HL-60 (cell line): ENCODE results near the gene RASGEF1B.

Source experiments
- DNase-seq, 2 experiments: peaks; one replicate each; pipeline ENCODE4 v3.0.0-alpha.2; 2010 to 2020; ENCODE audit warnings: low read depth in 1 of 2, low spot score in 1 of 2
- H3K27ac ChIP-seq: fragments of 250-450 bp; sonication (Bioruptor Pico); replicated peaks from 2 replicates; pipeline ENCODE4 v1.5.1; 2020; ENCODE audit warnings: mild to moderate bottlenecking, moderate library complexity
- H3K27me3 ChIP-seq: fragments of 250-450 bp; sonication (Bioruptor Pico); 2 replicates; pipeline ENCODE4 v1.5.1; 2021; ENCODE audit warnings: mild to moderate bottlenecking, moderate library complexity; ENCODE audit not compliant: insufficient read depth, poor library complexity, severe bottlenecking
- H3K4me3 ChIP-seq: replicated peaks from 2 replicates; pipeline ENCODE4 v1.5.1; 2011; ENCODE audit warnings: mild to moderate bottlenecking, control low read depth, low read length; ENCODE audit not compliant: insufficient read depth
- GABPA ChIP-seq: IDR thresholded peaks from 2 replicates; pipeline ENCODE4 v1.6.1; 2012; ENCODE audit warnings: low read depth
- POLR2AphosphoS5 ChIP-seq: IDR thresholded peaks from 2 replicates; pipeline ENCODE4 v1.6.1; 2012; ENCODE audit warnings: low read depth
- SPI1 ChIP-seq: IDR thresholded peaks from 2 replicates; pipeline ENCODE4 v1.6.1; 2012; ENCODE audit warnings: low read depth, mild to moderate bottlenecking, borderline replicate concordance
- TF ChIP-seq, protein P1 (sequence below): IDR thresholded peaks from one replicate; pipeline ENCODE4 v1.5.1; 2011; ENCODE audit warnings: low read length, control low read depth, inconsistent platforms; ENCODE audit not compliant: insufficient read depth
- TF ChIP-seq, protein P2 (sequence below): IDR thresholded peaks from 2 replicates; pipeline ENCODE4 v1.6.1; 2012; ENCODE audit warnings: low read depth; ENCODE audit not compliant: insufficient replicate concordance

RASGEF1B gene

DNA sequence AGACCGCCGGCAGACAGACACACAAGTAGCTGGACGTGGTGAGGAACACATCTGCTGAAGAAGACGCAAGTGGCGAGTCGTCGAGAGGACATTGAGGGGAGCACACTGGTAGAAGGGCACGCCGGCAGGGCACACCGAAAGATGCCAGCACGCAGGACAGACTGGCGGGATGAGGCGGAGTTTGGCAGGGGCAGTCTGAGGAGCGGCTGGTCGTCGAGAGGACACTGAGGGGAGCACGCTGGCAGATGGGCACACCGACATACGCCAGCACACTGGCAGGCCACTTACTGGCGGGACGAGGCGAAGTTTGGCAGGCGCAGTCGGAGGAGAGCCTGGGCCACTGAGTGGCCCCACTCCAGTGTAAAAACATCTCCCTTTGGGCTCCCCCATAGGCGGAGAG lies 42.1 kb downstream of the RASGEF1B start:
- H3K27me3 ChIP-seq = no peaks in the 10 kb centered on the region
- DNase-seq = no peak
- TF ChIP-seq, protein P1, sequence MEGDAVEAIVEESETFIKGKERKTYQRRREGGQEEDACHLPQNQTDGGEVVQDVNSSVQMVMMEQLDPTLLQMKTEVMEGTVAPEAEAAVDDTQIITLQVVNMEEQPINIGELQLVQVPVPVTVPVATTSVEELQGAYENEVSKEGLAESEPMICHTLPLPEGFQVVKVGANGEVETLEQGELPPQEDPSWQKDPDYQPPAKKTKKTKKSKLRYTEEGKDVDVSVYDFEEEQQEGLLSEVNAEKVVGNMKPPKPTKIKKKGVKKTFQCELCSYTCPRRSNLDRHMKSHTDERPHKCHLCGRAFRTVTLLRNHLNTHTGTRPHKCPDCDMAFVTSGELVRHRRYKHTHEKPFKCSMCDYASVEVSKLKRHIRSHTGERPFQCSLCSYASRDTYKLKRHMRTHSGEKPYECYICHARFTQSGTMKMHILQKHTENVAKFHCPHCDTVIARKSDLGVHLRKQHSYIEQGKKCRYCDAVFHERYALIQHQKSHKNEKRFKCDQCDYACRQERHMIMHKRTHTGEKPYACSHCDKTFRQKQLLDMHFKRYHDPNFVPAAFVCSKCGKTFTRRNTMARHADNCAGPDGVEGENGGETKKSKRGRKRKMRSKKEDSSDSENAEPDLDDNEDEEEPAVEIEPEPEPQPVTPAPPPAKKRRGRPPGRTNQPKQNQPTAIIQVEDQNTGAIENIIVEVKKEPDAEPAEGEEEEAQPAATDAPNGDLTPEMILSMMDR = no peak
- TF ChIP-seq POLR2AphosphoS5 (no peak), SPI1 (no peak), GABPA (no peak)
- TF ChIP-seq, protein P2, sequence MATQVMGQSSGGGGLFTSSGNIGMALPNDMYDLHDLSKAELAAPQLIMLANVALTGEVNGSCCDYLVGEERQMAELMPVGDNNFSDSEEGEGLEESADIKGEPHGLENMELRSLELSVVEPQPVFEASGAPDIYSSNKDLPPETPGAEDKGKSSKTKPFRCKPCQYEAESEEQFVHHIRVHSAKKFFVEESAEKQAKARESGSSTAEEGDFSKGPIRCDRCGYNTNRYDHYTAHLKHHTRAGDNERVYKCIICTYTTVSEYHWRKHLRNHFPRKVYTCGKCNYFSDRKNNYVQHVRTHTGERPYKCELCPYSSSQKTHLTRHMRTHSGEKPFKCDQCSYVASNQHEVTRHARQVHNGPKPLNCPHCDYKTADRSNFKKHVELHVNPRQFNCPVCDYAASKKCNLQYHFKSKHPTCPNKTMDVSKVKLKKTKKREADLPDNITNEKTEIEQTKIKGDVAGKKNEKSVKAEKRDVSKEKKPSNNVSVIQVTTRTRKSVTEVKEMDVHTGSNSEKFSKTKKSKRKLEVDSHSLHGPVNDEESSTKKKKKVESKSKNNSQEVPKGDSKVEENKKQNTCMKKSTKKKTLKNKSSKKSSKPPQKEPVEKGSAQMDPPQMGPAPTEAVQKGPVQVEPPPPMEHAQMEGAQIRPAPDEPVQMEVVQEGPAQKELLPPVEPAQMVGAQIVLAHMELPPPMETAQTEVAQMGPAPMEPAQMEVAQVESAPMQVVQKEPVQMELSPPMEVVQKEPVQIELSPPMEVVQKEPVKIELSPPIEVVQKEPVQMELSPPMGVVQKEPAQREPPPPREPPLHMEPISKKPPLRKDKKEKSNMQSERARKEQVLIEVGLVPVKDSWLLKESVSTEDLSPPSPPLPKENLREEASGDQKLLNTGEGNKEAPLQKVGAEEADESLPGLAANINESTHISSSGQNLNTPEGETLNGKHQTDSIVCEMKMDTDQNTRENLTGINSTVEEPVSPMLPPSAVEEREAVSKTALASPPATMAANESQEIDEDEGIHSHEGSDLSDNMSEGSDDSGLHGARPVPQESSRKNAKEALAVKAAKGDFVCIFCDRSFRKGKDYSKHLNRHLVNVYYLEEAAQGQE = no peak
- no peak overlapping the region for H3K4me3 ChIP-seq
- H3K27ac ChIP-seq = no peak overlapping the region

DNA sequence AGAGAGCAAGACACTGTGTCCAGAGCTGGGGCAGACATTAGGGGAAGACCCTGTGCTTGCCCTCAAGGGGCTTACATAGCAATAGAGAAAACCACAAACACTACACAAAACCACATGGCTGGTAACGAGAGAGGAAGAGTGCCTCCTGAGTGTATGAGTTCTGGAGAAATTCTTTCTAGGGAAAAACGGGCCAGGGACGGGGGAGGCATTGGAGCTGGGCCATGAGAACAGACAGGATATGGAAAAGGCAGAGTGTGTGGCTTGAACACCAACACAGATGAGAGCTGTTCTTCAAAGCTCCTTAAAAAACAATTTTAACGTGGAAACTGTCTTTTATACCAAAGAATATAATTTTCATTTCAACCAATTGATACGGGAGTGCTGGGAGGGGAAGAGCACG lies 42.7 kb downstream of the RASGEF1B start:
- DNase-seq = no peak
- TF ChIP-seq, protein P1 = no peak
- TF ChIP-seq GABPA = no peak
- TF ChIP-seq, protein P2 = no peak
- no peak for TF ChIP-seq POLR2AphosphoS5
- no peak for TF ChIP-seq SPI1

DNA sequence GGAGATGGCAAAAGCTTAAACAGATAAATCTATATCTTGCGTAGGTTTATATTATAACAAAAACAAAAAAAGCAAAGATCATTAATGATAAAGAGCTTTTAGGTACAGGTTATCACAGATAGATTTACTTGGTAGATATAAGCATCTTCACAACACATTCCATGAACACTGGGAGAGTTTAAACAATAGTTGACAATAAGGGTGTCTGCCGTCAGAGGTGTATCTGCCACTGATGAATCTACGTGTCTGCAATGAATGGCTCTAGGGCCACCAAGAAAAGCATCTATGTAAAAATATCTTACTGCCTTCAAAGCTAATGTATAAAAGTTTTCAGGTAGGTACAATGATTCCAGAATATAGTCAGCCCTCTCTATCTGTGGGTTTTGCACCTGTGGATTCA lies 43.7 kb downstream of the RASGEF1B start:
- no peak overlapping the region for H3K4me3 ChIP-seq
- no peak for DNase-seq
- TF ChIP-seq POLR2AphosphoS5 (no peak), GABPA (no peak), SPI1 (no peak)
- TF ChIP-seq, protein P1 = no peak
- TF ChIP-seq, protein P2 = no peak
- H3K27me3 ChIP-seq = no peaks in the 10 kb centered on the region
- no peak overlapping the region for H3K27ac ChIP-seq

More for the DNA sequence above, 42.7 kb downstream of the RASGEF1B start:
- no peak overlapping the region for H3K27ac ChIP-seq
- no peaks in the 10 kb centered on the region for H3K27me3 ChIP-seq
- H3K4me3 ChIP-seq = no peak overlapping the region
